HepG2 (cell line): ENCODE measurements around the gene CENATAC. TPM values are rescaled to one million over a fixed set of nuclear protein-coding genes. Genes with fewer than 3 reads are reported as not detected.

Experiments
- ATAC-seq: fragments of 200-7000 bp; cut with Tn5 transposase; 3 replicates; pipeline ENCODE4 v1.9.1; 2020; ENCODE audit warnings: mild to moderate bottlenecking, moderate library complexity
- BruUV-seq: library from RNA; stranded (reverse); fragments of 400-500 nt; replicated peaks from 2 replicates; lab custom pipeline; 2021; lab: Mats Ljungman, UMichigan
- CTCF ChIA-PET: fragments of 300-600 bp; formaldehyde crosslinking; extraction: SDS; loops from one replicate; lab custom pipeline; 2021; ENCODE audit warnings: low total read pairs, inconsistent platforms, low intra/inter-chr PET ratio; lab: Yijun Ruan, JAX
- POLR2A ChIA-PET: fragments of 350-600 bp; sonication (Branson Sonifier 250); formaldehyde crosslinking; loops from one replicate; lab custom pipeline; 2020; ENCODE audit warnings: antibody characterized with exemption, inconsistent platforms; lab: Yijun Ruan, JAX
- DNase-seq: peaks from one replicate; pipeline ENCODE4 v3.0.0-alpha.2; 2015; ENCODE audit warnings: low spot score
- FAIRE-seq: peaks from 3 replicates; lab custom pipeline; 2011; peaks lifted over from hg19 to GRCh38; lab: Jason Lieb, UNC
- H2AFZ ChIP-seq: one replicate; pipeline ENCODE4 v1.6.1; 2011; ENCODE audit warnings: low read length, inconsistent platforms
- H3K27ac ChIP-seq: fragments of 300-600 bp; 3 replicates; pipeline ENCODE4 v1.8.0; 2011; ENCODE audit warnings: mixed run types, mild to moderate bottlenecking, mixed read lengths, low read length, inconsistent platforms; ENCODE audit not compliant: insufficient read depth; ENCODE audit errors: extremely low read length
- H3K27me3 ChIP-seq, 2 experiments: fragments of 200-600 bp in 1 of 2; 2 replicates in 1 of 2; 3 replicates in 1 of 2; pipeline versions ENCODE4 v1.6.0 to v1.8.0; 2011; ENCODE audit warnings: low read length in 2 of 2, mild to moderate bottlenecking in 2 of 2, moderate library complexity in 2 of 2, inconsistent platforms in 1 of 2; ENCODE audit not compliant: insufficient read depth in 2 of 2, control insufficient read depth in 1 of 2
- H3K36me3 ChIP-seq, 2 experiments: fragments of 200-600 bp in 1 of 2; replicated peaks in 1 of 2; 2 replicates in 1 of 2; 3 replicates in 1 of 2; pipeline versions ENCODE4 v1.5.1 to v1.8.0; 2011; ENCODE audit warnings: low read length in 2 of 2, inconsistent platforms in 1 of 2; ENCODE audit not compliant: insufficient read depth in 2 of 2, control insufficient read depth in 1 of 2
- H3K4me1 ChIP-seq: 2 replicates; pipeline ENCODE4 v1.5.1; 2012; ENCODE audit warnings: low read length, inconsistent platforms; ENCODE audit not compliant: insufficient read depth
- H3K4me2 ChIP-seq: 2 replicates; pipeline ENCODE4 v1.6.0; 2011; ENCODE audit warnings: low read depth, low read length, inconsistent platforms
- H3K4me3 ChIP-seq, 3 experiments: fragments of 200-600 bp in 1 of 3; sonication (generic), shearing (Covaris generic) in 1 of 3; replicated peaks in 1 of 3; 2 replicates each; pipeline ENCODE4 v1.5.1; 2011 to 2016; ENCODE audit warnings: low read length in 3 of 3, inconsistent platforms in 2 of 3, low read depth in 2 of 3, mild to moderate bottlenecking in 2 of 3, control low read depth in 1 of 3, mixed read lengths in 1 of 3; ENCODE audit not compliant: insufficient read depth in 1 of 3
- H3K79me2 ChIP-seq: one replicate; pipeline ENCODE4 v1.6.1; 2011; ENCODE audit warnings: low read length, inconsistent platforms; ENCODE audit not compliant: insufficient read depth
- H3K9ac ChIP-seq: 2 replicates; pipeline ENCODE4 v1.6.0; 2011; ENCODE audit warnings: mild to moderate bottlenecking, low read depth, low read length, inconsistent platforms; ENCODE audit not compliant: insufficient read depth
- H3K9me3 ChIP-seq: 2 replicates; pipeline ENCODE4 v1.5.1; 2012; ENCODE audit warnings: mild to moderate bottlenecking, low read length
- H4K20me1 ChIP-seq: 2 replicates; pipeline ENCODE4 v1.6.0; 2011; ENCODE audit warnings: inconsistent platforms, mild to moderate bottlenecking, low read length, moderate library complexity; ENCODE audit not compliant: insufficient read depth
- CREB1 ChIP-seq, 2 experiments: fragments of 450-650 bp in 1 of 2; IDR thresholded peaks; 2 replicates each; pipeline ENCODE4 v1.6.1; 2016 to 2017; ENCODE audit warnings: control low read depth in 1 of 2, mild to moderate bottlenecking in 1 of 2, missing compliant biosample characterization in 1 of 2, missing genetic modification characterization in 1 of 2
- ELF1 ChIP-seq: sonication (generic); formaldehyde crosslinking; IDR thresholded peaks from 2 replicates; pipeline ENCODE4 v1.4.0; 2020; ENCODE audit warnings: missing genetic modification reagents
- FOXP4 ChIP-seq: sonication (generic); formaldehyde crosslinking; IDR thresholded peaks from 2 replicates; pipeline ENCODE4 v1.4.0; 2020; ENCODE audit warnings: missing genetic modification reagents
- IKZF1 ChIP-seq: fragments of 450-650 bp; IDR thresholded peaks from 2 replicates; pipeline ENCODE4 v1.7.1; 2016
- KDM5A ChIP-seq: fragments of 200-600 bp; sonication (generic); IDR thresholded peaks from 2 replicates; pipeline ENCODE4 v1.7.0; 2018; ENCODE audit warnings: antibody characterized with exemption, mild to moderate bottlenecking, low read length, borderline replicate concordance
- MTF1 ChIP-seq: sonication (generic); formaldehyde crosslinking; IDR thresholded peaks from 2 replicates; pipeline ENCODE4 v1.5.0; 2020; ENCODE audit warnings: missing genetic modification reagents
- PLSCR1 ChIP-seq: sonication (generic); formaldehyde crosslinking; IDR thresholded peaks from 2 replicates; pipeline ENCODE4 v1.5.0; 2020; ENCODE audit warnings: missing genetic modification reagents, mild to moderate bottlenecking, borderline replicate concordance
- POLR2AphosphoS2 ChIP-seq: IDR thresholded peaks from 2 replicates; pipeline ENCODE4 v1.6.1; 2011; ENCODE audit warnings: low read depth, low read length, improper control_type of control experiment
- TMF1 ChIP-seq: sonication (generic); formaldehyde crosslinking; IDR thresholded peaks from 2 replicates; pipeline ENCODE4 v1.8.1; 2022; ENCODE audit warnings: low read depth, missing genetic modification reagents
- ZC3H4 ChIP-seq: sonication (generic); formaldehyde crosslinking; IDR thresholded peaks from 2 replicates; pipeline ENCODE4 v1.4.0; 2020; ENCODE audit warnings: missing genetic modification reagents, borderline replicate concordance
- ZNF235 ChIP-seq: sonication (generic); formaldehyde crosslinking; IDR thresholded peaks from 2 replicates; pipeline ENCODE4 v1.8.1; 2023; ENCODE audit warnings: mild to moderate bottlenecking, missing genetic modification reagents, borderline replicate concordance
- ZNF318 ChIP-seq: sonication (generic); formaldehyde crosslinking; IDR thresholded peaks from 2 replicates; pipeline ENCODE4 v1.4.0; 2020; ENCODE audit warnings: mild to moderate bottlenecking, missing genetic modification reagents
- ZNF441 ChIP-seq: sonication (generic); formaldehyde crosslinking; IDR thresholded peaks from 2 replicates; pipeline ENCODE4 v1.7.0; 2021; ENCODE audit warnings: missing genetic modification reagents, borderline replicate concordance
- WGBS: methylation state at CpG from one replicate; pipeline ENCODE4 v1.1.6; 2017; ENCODE audit warnings: low lambda C conversion rate; 5-methylcytosine and 5-hydroxymethylcytosine counted together
- in situ Hi-C: cut with HindIII; loops from 2 replicates; pipeline ENCODE4 v1.10.0; 2017; ENCODE audit warnings: low pct_unique_long_range_greater_than_20kb; ENCODE audit not compliant: extremely low pct_ligation_motif_present
- intact Hi-C: fragments of 100-400 bp; cut with micrococcal nuclease; formaldehyde crosslinking; loops from one replicate; pipeline ENCODE4 v1.10.0; 2022; ENCODE audit not compliant: unreplicated experiment
- polyA plus RNA-seq, 8 experiments: library from polyadenylated mRNA; depleted of rRNA in 3 of 8; stranded (reverse) in 7 of 8; unstranded in 1 of 8; fragments of >200 nt; fragmentation: Illumina TruSeq in 4 of 8; extraction: Trizol in 4 of 8; gene quantifications; 2 replicates each; pipeline versions ENCODE4 v1.2.1 to v1.2.3, GENCODE V29; 2011 to 2016; ENCODE audit warnings: low read depth in 4 of 8, missing spikeins in 1 of 8, mixed read lengths in 1 of 8; ENCODE audit not compliant: insufficient read depth in 1 of 8
- total RNA-seq, 5 experiments: library from RNA; depleted of rRNA; stranded (reverse); fragments of >200 nt; fragmentation: Illumina TruSeq; extraction: Trizol; gene quantifications; 2 replicates each; pipeline ENCODE4 v1.2.3, GENCODE V29; 2016; ENCODE audit warnings: low read depth in 1 of 5

CENATAC gene
- total and polyA plus RNA-seq, 2 of the 13 experiments (the other 11 are each of a cell fraction or from before 2014, with no cell fraction given), result 21.7 to 25.0 TPM

- intact Hi-C loops, result loop anchor here (2.0 kb wide), 2 partner anchors 31 to 65 kb away; partner anchors contain the start of gene CENATAC
- Histone ChIP-seq H3K9ac (peak overlapping the region; percentile 77), H3K4me3 (peak overlapping the region; percentile 74 to 82 (median 79)), H3K4me2 (peak overlapping the region; percentile 99), H3K27me3 (no peaks in the 10 kb centered on the region; a peak in 1 of 5 replicates), H2AFZ (no peak overlapping the region), H3K27ac (peak overlapping the region; percentile 77), H4K20me1 (peaks cover under 1% of the 10 kb centered on the region; the same call in 1 of the 2 replicates), H3K9me3 (no peaks in the 10 kb centered on the region), H3K79me2 (peaks cover 47% of the 10 kb centered on the region), H3K36me3 (peaks cover 0 to 3% of the 10 kb centered on the region in 2 experiments; a peak in 1 of 5 replicates), H3K4me1 (peaks cover 68% of the 10 kb centered on the region)
- CTCF ChIA-PET, result no interaction called here
- BruUV-seq, result no TSS peak
- FAIRE-seq (no peak), ATAC-seq (peak; percentile 0; the same call in 2 of the 3 replicates), DNase-seq (no peak)
- POLR2A ChIA-PET, result interaction anchor here (0.6 to 4.8 kb wide), 5 partner anchors 11 to 72 kb away, joined by 3 to 45 read pairs (median 4); partner anchors contain the start of genes CENATAC, HMBS, RPS25 and TRAPPC4
- 0% methylated on average over 10 of the region's 13 CpGs for WGBS
- in situ Hi-C loops, result no loop called here
- no peak for TF ChIP-seq ELF1 (CRISPR knock-in tag)
- 0 out of 2 replicates have a peak, but pooled peaks have one; percentile 0 for TF ChIP-seq FOXP4 (CRISPR knock-in tag)
- no peak for TF ChIP-seq PLSCR1 (CRISPR knock-in tag)
- no peak for TF ChIP-seq TMF1 (CRISPR knock-in tag)
- TF ChIP-seq ZC3H4 (CRISPR knock-in tag), result peak; percentile 22; the same call in 1 of the 2 replicates
- no peak for TF ChIP-seq MTF1 (CRISPR knock-in tag)
- no peak for TF ChIP-seq IKZF1
- no peak for TF ChIP-seq ZNF441 (CRISPR knock-in tag)
- no peak for TF ChIP-seq ZNF318
- TF ChIP-seq ZNF235 (CRISPR knock-in tag), result 0 out of 2 replicates have a peak, but pooled peaks have one; percentile 5
- no peak for TF ChIP-seq CREB1 (IDR thresholded peaks at IDR 0.05)
- TF ChIP-seq CREB1 (CRISPR knock-in tag; IDR thresholded peaks at IDR 0.05), result no peak
- TF ChIP-seq POLR2AphosphoS2, result no peak
- peak; percentile 23; the same call in 1 of the 2 replicates for TF ChIP-seq KDM5A
These were observed 32.0 kb downstream of the CENATAC start for GRCh38 chr11:119030029-119030328.
